GM06990 (cell line): ENCODE measurements around the gene RAB44.

Experiments
- DNase-seq: peaks from one replicate; pipeline ENCODE4 v3.0.0-alpha.2; 2011; ENCODE audit not compliant: insufficient read length; ENCODE audit errors: extremely low read depth
- H3K27me3 ChIP-seq: replicated peaks from 2 replicates; pipeline ENCODE4 v1.6.0; 2011; ENCODE audit warnings: low read length; ENCODE audit not compliant: control insufficient read depth, insufficient read depth
- H3K36me3 ChIP-seq: 2 replicates; pipeline ENCODE4 v1.5.1; 2011; ENCODE audit warnings: low read length; ENCODE audit not compliant: control insufficient read depth, insufficient read depth
- H3K4me3 ChIP-seq: replicated peaks from 2 replicates; pipeline ENCODE4 v1.5.1; 2011; ENCODE audit warnings: low read depth, mild to moderate bottlenecking, control low read depth, low read length
- CTCF ChIP-seq: IDR thresholded peaks from 2 replicates; pipeline ENCODE4 v1.5.1; 2011; ENCODE audit warnings: low read length, control low read depth, mild to moderate bottlenecking, inconsistent platforms; ENCODE audit not compliant: insufficient read depth, poor library complexity, severe bottlenecking

RAB44 gene

DNA sequence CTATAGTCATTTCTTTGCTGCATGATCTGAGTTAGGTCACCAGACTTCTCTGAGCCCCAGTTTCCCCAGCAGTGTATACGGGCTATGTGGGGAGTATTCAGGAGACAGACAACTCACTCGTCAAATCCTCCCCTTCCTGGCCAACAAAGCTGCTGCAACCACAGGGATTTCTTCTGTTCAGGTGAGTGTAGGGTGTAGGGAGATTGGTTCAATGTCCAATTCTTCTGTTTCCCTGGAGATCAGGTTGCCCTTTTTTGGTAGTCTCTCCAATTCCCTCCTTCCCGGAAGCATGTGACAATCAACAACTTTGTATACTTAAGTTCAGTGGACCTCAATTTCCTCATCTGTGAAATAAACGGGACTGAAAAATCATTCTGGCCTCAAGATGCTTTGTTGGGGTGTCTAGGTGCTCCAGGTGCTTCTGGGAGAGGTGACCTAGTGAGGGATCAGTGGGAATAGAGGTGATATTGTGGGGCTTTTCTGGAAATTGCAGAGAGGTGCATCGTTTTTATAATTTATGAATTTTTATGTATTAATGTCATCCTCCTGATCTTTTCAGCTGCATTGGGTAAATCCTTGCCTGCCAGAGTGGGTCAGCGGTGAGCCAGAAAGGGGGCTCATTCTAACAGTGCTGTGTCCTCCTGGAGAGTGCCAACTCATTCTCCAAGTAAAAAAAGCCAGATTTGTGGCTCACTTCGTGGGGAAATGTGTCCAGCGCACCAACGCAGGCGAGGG, 19.7 kb upstream of the RAB44 start:
- Histone ChIP-seq H3K4me3 (peak overlapping the region; percentile 80), H3K36me3 (peaks cover 18% of the 10 kb centered on the region), H3K27me3 (no peaks in the 10 kb centered on the region)
- no peak for TF ChIP-seq CTCF
- DNase-seq, result no peak

GRCh38 chr6:36678488-36679042, 19.1 kb upstream of the RAB44 start, which contains the start of gene CDKN1A:
Gene CDKN1A (plus strand): TSS chr6:36678714. CDS start chr6:36684102, 5,388 bp downstream.
- TF ChIP-seq CTCF, result no peak
- DNase-seq, result peak; percentile 91
- Histone ChIP-seq H3K4me3 (peak within 1 kb of the TSS; percentile 80), H3K36me3 (peaks cover 24% of the 10 kb centered on the region), H3K27me3 (no peaks in the 10 kb centered on the region)

DNA sequence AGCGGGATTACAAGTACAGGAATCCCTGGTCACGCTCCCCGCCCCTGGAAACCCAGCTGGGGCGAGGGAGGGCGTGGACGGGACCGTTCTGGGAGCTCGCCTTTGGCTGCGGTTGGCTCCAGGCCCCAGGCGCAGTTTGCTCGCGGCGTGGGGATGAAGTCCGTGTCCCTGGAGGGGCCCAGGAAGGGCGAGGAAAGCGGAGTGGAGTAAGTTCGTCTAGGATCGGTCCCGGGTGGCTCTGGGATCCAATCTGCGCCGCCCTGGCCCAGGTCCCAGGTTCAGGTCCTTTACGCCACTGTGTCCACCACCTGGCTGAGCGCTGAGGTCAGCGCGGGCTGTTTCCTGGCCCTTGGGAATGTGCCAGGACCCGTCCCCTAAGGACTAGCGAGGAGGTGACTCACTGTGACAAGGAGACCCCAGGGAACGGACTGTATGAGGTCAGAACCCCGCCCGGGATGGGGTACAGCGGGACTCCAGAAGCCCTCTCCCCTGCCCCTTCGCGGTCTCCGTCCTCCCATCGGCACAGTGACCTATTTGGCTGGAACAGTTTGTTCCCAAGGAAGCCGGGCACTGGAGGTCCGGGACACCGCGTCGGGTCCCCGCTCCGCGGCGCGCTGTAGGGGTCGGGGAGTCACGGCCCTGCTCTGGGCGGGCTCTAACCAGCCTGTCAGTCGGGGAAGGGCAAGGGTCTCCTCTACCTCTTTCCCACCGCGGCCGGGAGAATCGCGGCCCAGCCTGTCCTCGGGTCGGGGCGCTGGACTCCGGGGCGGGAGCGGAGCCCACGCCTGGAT, 18.4 kb upstream of the RAB44 start:
- Histone ChIP-seq H3K27me3 (no peaks in the 10 kb centered on the region), H3K4me3 (peak overlapping the region; percentile 80), H3K36me3 (peaks cover 31% of the 10 kb centered on the region)
- peak; percentile 60 for DNase-seq
- TF ChIP-seq CTCF, result no peak

- DNase-seq, result peak; percentile 82
- peaks cover 56% of the 10 kb centered on the region for H3K36me3 ChIP-seq
- no peaks in the 10 kb centered on the region for H3K27me3 ChIP-seq
- TF ChIP-seq CTCF, result no peak
- peak overlapping the region; percentile 63 for H3K4me3 ChIP-seq
Observed at GRCh38 chr6:36682328-36683144, 15.1 kb upstream of the RAB44 start.

GRCh38 chr6:36683145-36683655, 14.4 kb upstream of the RAB44 start:
- DNase-seq, result no peak
- peaks cover 56% of the 10 kb centered on the region for H3K36me3 ChIP-seq
- H3K27me3 ChIP-seq, result no peaks in the 10 kb centered on the region
- peak overlapping the region; percentile 63 for H3K4me3 ChIP-seq
- no peak for TF ChIP-seq CTCF
